ENCODE measurements around the gene RAD51B. TPM values are rescaled to one million over a fixed set of nuclear protein-coding genes. Genes with fewer than 3 reads are reported as not detected.
A peak's percentile ranks its signal among the peaks of the same experiment; 100 is the strongest.

Gene RAD51B
- total and polyA plus RNA-seq, 7 donors, result 2.4 to 24.4 (median 7.1) TPM

GRCh38 chr14:68627868-68628604 lies 808.5 kb downstream of the RAD51B start:
- H3K27me3 ChIP-seq, result no peaks in the 10 kb centered on the region
- H3K36me3 ChIP-seq, result no peaks in the 10 kb centered on the region
- no peak for DNase-seq
- H3K27ac ChIP-seq, result peak overlapping the region; percentile 44 to 72 (median 62)
- no peaks in the 10 kb centered on the region for H3K9me3 ChIP-seq
- 21 to 54% methylated on average over 37 of the region's 37 CpGs for WGBS, 2 donors
- intact Hi-C loops (cut with DNase I), result no loop called here
- peak overlapping the region; percentile 4 to 43 (median 31) for H3K4me3 ChIP-seq
- H3K4me1 ChIP-seq, result peaks cover 0 to 64% (median 46%) of the 10 kb centered on the region in 4 donors
- TF ChIP-seq POLR2A (IDR thresholded peaks at IDR 0.05) (no peak), CTCF (IDR thresholded peaks at IDR 0.05) (no peak), EP300 (IDR thresholded peaks at IDR 0.05) (no peak), POLR2AphosphoS5 (IDR thresholded peaks at IDR 0.05) (peak in 2 of 4 donors; percentile 6 to 39)

GRCh38 chr14:68628605-68629310 lies 809.2 kb downstream of the RAD51B start:
- H3K27me3 ChIP-seq, result no peaks in the 10 kb centered on the region
- WGBS, 2 donors, result 11 to 55% methylated on average over 30 of the region's 30 CpGs
- intact Hi-C loops (cut with DNase I), result no loop called here
- H3K9me3 ChIP-seq, result no peaks in the 10 kb centered on the region
- TF ChIP-seq EP300 (IDR thresholded peaks at IDR 0.05), result no peak
- no peak for TF ChIP-seq CTCF (IDR thresholded peaks at IDR 0.05)
- no peak for TF ChIP-seq POLR2A (IDR thresholded peaks at IDR 0.05)
- TF ChIP-seq POLR2AphosphoS5 (IDR thresholded peaks at IDR 0.05), result no peak
- peak overlapping the region; percentile 44 to 72 (median 62) for H3K27ac ChIP-seq
- H3K4me3 ChIP-seq, result peak overlapping the region; percentile 4 to 43 (median 31)
- H3K36me3 ChIP-seq, result no peaks in the 10 kb centered on the region
- no peak for DNase-seq
- H3K4me1 ChIP-seq, result peaks cover 0 to 65% (median 52%) of the 10 kb centered on the region in 4 donors

- no peak overlapping the region for H3K4me3 ChIP-seq
- peak overlapping the region in 3 of 4 donors; percentile 71 to 75 (median 72) for H3K27ac ChIP-seq
- H3K36me3 ChIP-seq, result no peaks in the 10 kb centered on the region
- 86 to 89% methylated on average over 8 of the region's 8 CpGs for WGBS, 2 donors
- intact Hi-C loops (cut with DNase I), result no loop called here
- no peaks in the 10 kb centered on the region for H3K9me3 ChIP-seq
- no peaks in the 10 kb centered on the region for H3K27me3 ChIP-seq
- peaks cover 0 to 70% (median 57%) of the 10 kb centered on the region in 4 donors for H3K4me1 ChIP-seq
- DNase-seq, result no peak
- TF ChIP-seq POLR2A (IDR thresholded peaks at IDR 0.05), result no peak
- no peak for TF ChIP-seq CTCF (IDR thresholded peaks at IDR 0.05)
- no peak for TF ChIP-seq EP300 (IDR thresholded peaks at IDR 0.05)
Measured at GRCh38 chr14:68630081-68630571, 810.5 kb downstream of the RAD51B start.

- peak overlapping the region; percentile 61 to 75 (median 72) for H3K27ac ChIP-seq
- WGBS, 2 donors, result 93 to 94% methylated on average over 11 of the region's 11 CpGs
- peaks cover 0 to 72% (median 57%) of the 10 kb centered on the region in 4 donors for H3K4me1 ChIP-seq
- no peaks in the 10 kb centered on the region for H3K9me3 ChIP-seq
- H3K4me3 ChIP-seq, result no peak overlapping the region
- intact Hi-C loops (cut with DNase I), result no loop called here
- no peak for DNase-seq
- no peaks in the 10 kb centered on the region for H3K36me3 ChIP-seq
- TF ChIP-seq POLR2AphosphoS5 (IDR thresholded peaks at IDR 0.05) (no peak), CTCF (IDR thresholded peaks at IDR 0.05) (no peak), POLR2A (IDR thresholded peaks at IDR 0.05) (no peak), EP300 (IDR thresholded peaks at IDR 0.05) (no peak)
- H3K27me3 ChIP-seq, result no peaks in the 10 kb centered on the region
Measured at GRCh38 chr14:68630611-68631393, 811.2 kb downstream of the RAD51B start.
